GM12872 (cell line): ENCODE measurements around the gene SLC9A6.

ENCODE experiments used
- TF ChIP-seq, protein P1 (sequence below): IDR thresholded peaks from 3 replicates; pipeline ENCODE4 v1.5.1; 2011; ENCODE audit warnings: low read depth, mild to moderate bottlenecking, low read length, moderate library complexity; ENCODE audit not compliant: insufficient read depth

SLC9A6 gene

DNA sequence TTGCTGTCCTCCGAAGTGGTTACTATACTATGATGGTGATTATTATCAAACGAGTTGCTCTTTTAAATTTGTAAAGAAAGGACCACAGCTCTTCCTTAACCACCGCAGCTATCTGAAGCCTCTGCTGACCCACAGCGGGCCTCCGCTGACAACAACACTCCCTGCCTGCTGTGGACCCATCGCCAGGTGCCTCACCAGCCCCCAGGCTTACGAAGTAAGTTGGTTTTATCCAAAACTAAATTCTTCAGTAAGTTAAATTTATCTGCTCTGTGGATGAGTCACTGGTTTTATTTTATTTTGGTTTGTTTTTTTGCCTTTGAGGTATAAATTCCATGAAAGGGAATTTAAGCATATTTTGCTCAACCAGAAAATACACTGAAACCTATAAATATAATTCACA, 54.7 kb downstream of the SLC9A6 start:
- TF ChIP-seq, protein P1, sequence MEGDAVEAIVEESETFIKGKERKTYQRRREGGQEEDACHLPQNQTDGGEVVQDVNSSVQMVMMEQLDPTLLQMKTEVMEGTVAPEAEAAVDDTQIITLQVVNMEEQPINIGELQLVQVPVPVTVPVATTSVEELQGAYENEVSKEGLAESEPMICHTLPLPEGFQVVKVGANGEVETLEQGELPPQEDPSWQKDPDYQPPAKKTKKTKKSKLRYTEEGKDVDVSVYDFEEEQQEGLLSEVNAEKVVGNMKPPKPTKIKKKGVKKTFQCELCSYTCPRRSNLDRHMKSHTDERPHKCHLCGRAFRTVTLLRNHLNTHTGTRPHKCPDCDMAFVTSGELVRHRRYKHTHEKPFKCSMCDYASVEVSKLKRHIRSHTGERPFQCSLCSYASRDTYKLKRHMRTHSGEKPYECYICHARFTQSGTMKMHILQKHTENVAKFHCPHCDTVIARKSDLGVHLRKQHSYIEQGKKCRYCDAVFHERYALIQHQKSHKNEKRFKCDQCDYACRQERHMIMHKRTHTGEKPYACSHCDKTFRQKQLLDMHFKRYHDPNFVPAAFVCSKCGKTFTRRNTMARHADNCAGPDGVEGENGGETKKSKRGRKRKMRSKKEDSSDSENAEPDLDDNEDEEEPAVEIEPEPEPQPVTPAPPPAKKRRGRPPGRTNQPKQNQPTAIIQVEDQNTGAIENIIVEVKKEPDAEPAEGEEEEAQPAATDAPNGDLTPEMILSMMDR = no peak

DNA sequence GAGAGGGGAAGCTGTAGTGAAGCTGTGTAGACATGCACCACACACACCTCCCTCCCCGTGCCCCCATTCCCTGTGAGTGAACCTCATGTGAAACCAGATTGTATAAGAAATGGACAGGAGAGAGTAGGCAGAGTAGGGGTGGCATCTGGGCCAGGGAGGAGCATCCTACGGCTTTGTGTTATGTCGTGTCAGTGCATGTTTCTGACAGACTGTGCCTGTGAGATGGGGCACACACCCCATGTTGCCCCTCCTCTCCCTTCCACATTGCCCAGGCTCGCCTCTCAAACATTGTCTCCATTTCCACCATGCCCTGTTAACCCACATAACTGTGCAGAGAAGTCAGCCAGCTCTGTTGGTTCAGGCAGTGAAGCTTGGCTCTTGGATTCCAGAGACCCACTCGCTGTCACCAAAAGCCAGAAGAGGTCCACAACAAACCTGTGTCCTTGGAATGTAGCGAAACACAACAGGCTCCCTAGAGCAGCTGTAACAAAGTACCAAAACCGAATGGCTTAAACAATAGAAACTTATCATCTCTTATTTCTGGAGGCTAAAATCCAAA, 56.1 kb downstream of the SLC9A6 start:
- TF ChIP-seq, protein P1 = no peak

DNA sequence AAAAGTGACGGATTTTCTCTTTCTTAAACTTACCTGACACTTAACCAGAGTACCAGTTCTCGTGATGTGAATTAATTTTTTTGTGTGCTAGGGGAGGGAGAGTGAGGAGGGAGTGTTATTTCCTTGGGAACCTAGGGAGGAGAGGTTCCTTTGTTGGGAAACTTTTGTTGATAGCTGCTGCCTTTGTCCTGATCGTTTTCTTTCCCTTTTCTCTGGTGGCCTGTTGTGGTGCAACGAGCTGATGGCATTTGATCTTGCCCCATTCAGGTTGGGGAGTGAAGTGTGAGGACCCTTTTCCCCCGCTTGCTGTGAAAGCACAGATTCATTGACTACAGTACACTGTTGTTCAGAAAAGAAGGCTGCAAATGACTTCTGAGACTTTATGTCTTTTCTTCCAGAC, 59.8 kb downstream of the SLC9A6 start:
- TF ChIP-seq, protein P1 = no peak

DNA sequence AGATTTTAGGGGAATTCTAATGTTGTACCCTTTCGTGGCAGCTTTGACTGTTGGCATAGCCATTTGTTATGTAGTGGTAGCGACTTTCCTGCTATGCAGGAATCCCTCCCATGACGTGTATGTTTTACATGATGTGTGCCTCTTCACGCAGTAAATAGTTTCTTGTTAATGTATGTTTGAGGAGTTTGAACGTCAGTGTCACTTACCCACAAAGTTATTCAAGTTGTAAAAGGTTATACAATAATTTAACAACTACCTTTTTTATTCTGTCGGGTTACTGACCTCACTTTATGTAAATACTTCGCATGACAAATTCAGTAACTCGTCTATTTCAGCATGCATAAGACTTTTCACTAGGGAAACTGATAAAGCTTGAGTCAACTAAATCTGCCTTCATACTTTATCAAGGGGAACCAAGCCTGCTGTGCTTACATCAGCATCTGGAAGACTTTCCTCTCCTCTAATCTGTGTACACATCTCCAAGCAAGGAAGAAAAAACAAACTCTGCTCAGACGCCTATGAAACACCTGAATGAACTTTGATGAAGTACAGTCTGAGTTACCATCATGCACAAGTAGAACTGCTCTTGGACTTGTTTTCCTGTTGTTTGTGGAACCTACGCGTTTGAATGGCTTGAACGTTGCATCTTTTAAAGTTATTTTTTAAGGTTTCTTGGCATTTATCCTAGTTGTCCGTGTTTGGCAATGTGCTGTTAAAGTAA, 61.2 kb downstream of the SLC9A6 start:
- TF ChIP-seq, protein P1 = no peak

DNA sequence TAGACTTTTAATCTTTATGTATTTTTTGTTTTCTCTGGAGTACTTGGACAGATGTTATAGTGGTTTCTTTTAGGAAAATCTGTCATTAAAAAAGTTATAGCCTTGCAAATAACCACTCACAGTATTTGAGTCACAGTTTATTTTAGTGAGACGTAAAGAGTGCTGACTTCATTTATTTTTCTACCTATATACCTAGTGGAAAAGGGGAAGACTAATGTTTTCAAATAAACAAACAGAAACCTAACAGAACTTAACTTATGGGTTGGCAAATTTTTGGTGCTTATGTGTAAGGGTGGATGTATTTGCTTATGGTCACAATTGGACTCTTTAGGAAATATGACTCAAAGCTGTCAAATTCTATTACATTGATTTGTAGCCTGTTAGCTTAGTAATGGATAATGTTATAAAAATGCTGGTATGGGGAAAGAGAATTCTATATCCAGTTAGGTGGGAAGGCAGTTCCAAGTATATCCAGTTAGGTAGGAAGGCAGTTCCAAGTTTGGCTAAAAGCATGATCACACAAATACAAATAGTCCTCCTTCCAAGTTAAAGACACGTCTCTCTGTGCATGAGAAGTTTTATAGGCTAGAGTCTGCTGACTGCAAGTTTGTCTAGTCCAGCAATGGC, 61.9 kb downstream of the SLC9A6 start:
- TF ChIP-seq, protein P1 = no peak

DNA sequence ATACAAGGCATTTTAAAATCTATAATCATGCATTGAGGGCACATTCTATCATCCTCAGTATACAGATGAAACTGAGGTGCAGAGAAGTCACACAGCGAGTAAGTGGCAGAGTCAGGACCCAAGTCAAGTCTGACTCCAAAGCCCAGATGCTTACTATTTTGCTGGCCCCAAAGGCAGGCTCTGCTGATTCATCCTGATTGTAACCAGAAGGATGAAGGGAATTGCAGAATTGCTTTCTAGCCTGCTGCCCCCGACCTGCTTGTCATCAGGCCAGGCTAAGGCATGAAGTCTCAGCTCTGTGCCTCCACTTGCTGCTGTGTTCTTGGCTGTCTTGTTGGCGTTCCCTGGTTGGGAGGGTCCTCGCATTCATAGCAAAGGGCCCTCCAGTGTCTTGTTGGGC, 62.7 kb downstream of the SLC9A6 start:
- TF ChIP-seq, protein P1 = no peak

DNA sequence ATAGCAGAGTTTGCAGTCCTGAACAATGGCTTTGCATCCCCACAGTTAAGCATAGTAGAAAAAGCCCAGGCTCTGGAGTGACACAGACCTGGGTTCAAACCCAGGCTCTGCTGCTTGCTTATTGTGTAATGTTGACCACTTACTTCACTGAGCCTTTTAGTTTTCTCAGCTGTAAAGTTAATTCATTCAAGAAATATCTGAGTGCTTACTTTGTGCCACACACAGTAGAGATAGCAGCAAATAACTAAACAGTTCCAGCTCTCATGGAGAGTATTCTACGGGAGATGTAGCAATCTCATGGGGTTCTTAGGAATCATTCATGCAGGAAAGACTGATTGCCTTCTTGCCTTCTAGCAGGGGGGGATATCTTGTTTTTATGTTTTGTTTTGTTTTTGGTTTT, 63.2 kb downstream of the SLC9A6 start:
- TF ChIP-seq, protein P1 = no peak
